ENCODE data around the gene SMYD1. TPM values are rescaled to one million over a fixed set of nuclear protein-coding genes. Genes with fewer than 3 reads are reported as not detected.

The SMYD1 gene
- total RNA-seq, 1 experiment from 2014 or later = not detected

- H3K79me2 ChIP-seq (ENCODE audit: insufficient read depth, low read length) = no peaks in the 10 kb centered on the region
- no peak overlapping the region for H2AFZ ChIP-seq (ENCODE audit: low read depth, low read length, poor library complexity, severe bottlenecking)
- H3K27ac ChIP-seq (ENCODE audit: low read depth, low read length) = no peak overlapping the region
- intact Hi-C loops (cut with micrococcal nuclease) = no loop called here
- no peak overlapping the region for H3K4me3 ChIP-seq (replicated peaks in 1 of 2; ENCODE audit: low read depth in 1 of 2, low read length in 2 of 2)
- H3K9me3 ChIP-seq (ENCODE audit: control insufficient read depth in 1 of 2, insufficient read depth in 1 of 2, low read depth in 1 of 2, low read length in 2 of 2) = no peaks in the 10 kb centered on the region
- H3K4me2 ChIP-seq (ENCODE audit: low read length) = no peak overlapping the region
- no peaks in the 10 kb centered on the region for H4K20me1 ChIP-seq (ENCODE audit: insufficient read depth)
- no TSS peak for BruUV-seq (replicated peaks)
- H3K9ac ChIP-seq (ENCODE audit: low read length) = no peak overlapping the region
- H3K4me1 ChIP-seq (ENCODE audit: control insufficient read depth in 1 of 2, insufficient read depth in 2 of 2, low read length in 2 of 2) = no peaks in the 10 kb centered on the region
- H3K9me2 ChIP-seq (ENCODE audit: insufficient read depth) = no peaks in the 10 kb centered on the region
- RAD21 ChIA-PET (ENCODE audit: low non-redundant PET in 1 of 2, low total read pairs in 2 of 2, uncharacterized antibody in 2 of 2, unreplicated experiment in 2 of 2) = no interaction called here
- POLR2A ChIA-PET = interaction anchor here (1.7 kb wide), 1 partner anchor 8 kb away, joined by 4 read pairs; the partner anchor contains the start of gene RNU2-63P
- CTCF ChIA-PET = no interaction called here
- DNase-seq (ENCODE audit: low read depth, low spot score) (no peak), ATAC-seq (peak; percentile 30; the same call in 1 of the 2 replicates)
- H3K36me3 ChIP-seq (ENCODE audit: control insufficient read depth in 1 of 2, insufficient read depth in 2 of 2, low read length in 2 of 2) = no peaks in the 10 kb centered on the region
- no peaks in the 10 kb centered on the region for H3K27me3 ChIP-seq (ENCODE audit: insufficient read depth, low read length)
- TF ChIP-seq CEBPB (IDR thresholded peaks at IDR 0.05; ENCODE audit: low read depth) (no peak), CBX3 (IDR thresholded peaks at IDR 0.05; ENCODE audit: low read depth) (no peak), JUND (IDR thresholded peaks at IDR 0.05) (no peak), YY1 (IDR thresholded peaks at IDR 0.05; ENCODE audit: extremely low read depth, insufficient replicate concordance, low read depth, low read length) (no peak), SIN3A (IDR thresholded peaks at IDR 0.05; ENCODE audit: low read depth) (no peak), FOSL1 (IDR thresholded peaks at IDR 0.05; ENCODE audit: low read depth) (no peak)
- TF ChIP-seq, protein P1, sequence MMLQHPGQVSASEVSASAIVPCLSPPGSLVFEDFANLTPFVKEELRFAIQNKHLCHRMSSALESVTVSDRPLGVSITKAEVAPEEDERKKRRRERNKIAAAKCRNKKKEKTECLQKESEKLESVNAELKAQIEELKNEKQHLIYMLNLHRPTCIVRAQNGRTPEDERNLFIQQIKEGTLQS (IDR thresholded peaks at IDR 0.05) = no peak
- TF ChIP-seq, protein P2, sequence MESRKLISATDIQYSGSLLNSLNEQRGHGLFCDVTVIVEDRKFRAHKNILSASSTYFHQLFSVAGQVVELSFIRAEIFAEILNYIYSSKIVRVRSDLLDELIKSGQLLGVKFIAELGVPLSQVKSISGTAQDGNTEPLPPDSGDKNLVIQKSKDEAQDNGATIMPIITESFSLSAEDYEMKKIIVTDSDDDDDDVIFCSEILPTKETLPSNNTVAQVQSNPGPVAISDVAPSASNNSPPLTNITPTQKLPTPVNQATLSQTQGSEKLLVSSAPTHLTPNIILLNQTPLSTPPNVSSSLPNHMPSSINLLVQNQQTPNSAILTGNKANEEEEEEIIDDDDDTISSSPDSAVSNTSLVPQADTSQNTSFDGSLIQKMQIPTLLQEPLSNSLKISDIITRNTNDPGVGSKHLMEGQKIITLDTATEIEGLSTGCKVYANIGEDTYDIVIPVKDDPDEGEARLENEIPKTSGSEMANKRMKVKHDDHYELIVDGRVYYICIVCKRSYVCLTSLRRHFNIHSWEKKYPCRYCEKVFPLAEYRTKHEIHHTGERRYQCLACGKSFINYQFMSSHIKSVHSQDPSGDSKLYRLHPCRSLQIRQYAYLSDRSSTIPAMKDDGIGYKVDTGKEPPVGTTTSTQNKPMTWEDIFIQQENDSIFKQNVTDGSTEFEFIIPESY (IDR thresholded peaks at IDR 0.05; ENCODE audit: extremely low read depth, insufficient replicate concordance, low read length) = no peak
Measured at GRCh38 chr2:88024509-88024908, 43.1 kb upstream of the SMYD1 start.

Measured in HCT116 (cell line).